Peyer's patch (tissue), 4 donors: ENCODE results near the gene HGD. TPM values are rescaled to one million over a fixed set of nuclear protein-coding genes. Genes with fewer than 3 reads are reported as not detected.

Source experiments
- DNase-seq, 3 donors: peaks; one replicate each; pipeline ENCODE4 v3.0.0-alpha.2; 2017 to 2019
- H3K27ac ChIP-seq, 4 donors: fragments of 200-600 bp; sonication (generic); one replicate each; pipeline ENCODE4 v1.5.1; 2016 to 2019
- H3K27me3 ChIP-seq, 2 donors: fragments of 200-600 bp; sonication (generic); one replicate each; pipeline ENCODE4 v1.5.1; 2019
- H3K36me3 ChIP-seq, 3 donors: fragments of 200-600 bp; sonication (generic); one replicate each; pipeline ENCODE4 v1.5.1; 2016 to 2019
- H3K4me1 ChIP-seq, 4 donors: fragments of 200-600 bp; sonication (generic); one replicate each; pipeline ENCODE4 v1.5.1; 2016 to 2019
- H3K4me3 ChIP-seq, 4 donors: fragments of 200-600 bp; sonication (generic); 1 replicate in 3 of 4; 2 replicates in 1 of 4; pipeline ENCODE4 v1.5.1; 2016 to 2019; ENCODE audit warnings: mild to moderate bottlenecking in 1 of 4
- H3K9me3 ChIP-seq, 4 donors: fragments of 200-600 bp; sonication (generic); one replicate each; pipeline ENCODE4 v1.5.1; 2016 to 2019; ENCODE audit warnings: mild to moderate bottlenecking in 1 of 4
- CTCF ChIP-seq, 6 experiments: fragments of 450-650 bp in 4 of 6; fragments of 200-600 bp in 2 of 6; sonication (generic) in 1 of 6; IDR thresholded peaks; one replicate each; pipeline ENCODE4 v1.5.1; 2017 to 2019; ENCODE audit warnings: antibody characterized with exemption in 6 of 6, mild to moderate bottlenecking in 3 of 6, moderate library complexity in 1 of 6
- POLR2A ChIP-seq, 2 donors: fragments of 450-650 bp; IDR thresholded peaks; one replicate each; pipeline ENCODE4 v1.5.1; 2017; ENCODE audit warnings: antibody characterized with exemption in 2 of 2, mild to moderate bottlenecking in 2 of 2, moderate library complexity in 2 of 2
- small RNA-seq, 2 donors: library from RNA; depleted of rRNA; stranded (forward); fragments of <200 nt; gene quantifications; one replicate each; pipeline ENCODE3, GENCODE V24; 2016
- total RNA-seq, 4 donors: library from RNA; depleted of rRNA; stranded (reverse); fragments of >200 nt; gene quantifications; one replicate each; pipeline ENCODE4 v1.1.0, GENCODE V29; 2016

Gene HGD
- total RNA-seq, 4 donors from 2014 or later = 14.9 to 140 (median 99.8) TPM

GRCh38 chr3:120587332-120587975 is 94.6 kb downstream of the HGD start:
- TF ChIP-seq POLR2A (IDR thresholded peaks at IDR 0.05) = no peak
- no peak for TF ChIP-seq CTCF (IDR thresholded peaks at IDR 0.05)
- no peaks in the 10 kb centered on the region for H3K4me1 ChIP-seq
- H3K9me3 ChIP-seq = no peaks in the 10 kb centered on the region
- no peak overlapping the region for H3K4me3 ChIP-seq
- DNase-seq = no peak
- no peaks in the 10 kb centered on the region for H3K27me3 ChIP-seq
- H3K27ac ChIP-seq = no peak overlapping the region
- no peaks in the 10 kb centered on the region for H3K36me3 ChIP-seq

Small RNAs within 50 kb of the gene (small RNA-seq; reads per million reads assigned to genes)
- gene MTCO1P29 (0 reads per million in 2 donors), gene MTCO2P29 (0 reads per million in 2 donors)

Other genes starting within 250 kb of the HGD start
- gene FSTL1, start 231.2 kb downstream of the HGD start, total RNA-seq = 10 to 100 TPM; 22.2 to 84.2 (median 59.8) TPM
- gene NDUFB4, start 85.9 kb downstream of the HGD start, total RNA-seq = 100 to 1,000 TPM in 1 of 4 donors, 10 to 100 TPM in 3; 43.7 to 156 (median 79.6) TPM
- gene RABL3, start 60.3 kb upstream of the HGD start, total RNA-seq = 10 to 100 TPM; 11.4 to 35.5 (median 14.9) TPM
- gene GTF2E1, start 60.5 kb upstream of the HGD start, total RNA-seq = 10 to 100 TPM in 2 of 4 donors, 1 to 10 TPM in 2; 5.4 to 32.2 (median 11.5) TPM
- 1 to 10 TPM in 1 of 4 donors, under 1 TPM in 3; under 0.01 to 1.1 (median 0.22) TPM for gene STXBP5L, start 226.0 kb upstream of the HGD start, total RNA-seq